HPDE6-E6E7 (cell line): ENCODE data around the gene FAM177A1.
"Not testable (repeated sequence)": the region's sequence is repeated elsewhere in the genome, so short reads cannot be mapped to it uniquely, and the experiment has no call there.

Source experiments
- DNase-seq: peaks from one replicate; pipeline ENCODE4 v3.0.0; 2011; ENCODE audit warnings: missing footprints; ENCODE audit errors: extremely low spot score

FAM177A1 gene, protein sequence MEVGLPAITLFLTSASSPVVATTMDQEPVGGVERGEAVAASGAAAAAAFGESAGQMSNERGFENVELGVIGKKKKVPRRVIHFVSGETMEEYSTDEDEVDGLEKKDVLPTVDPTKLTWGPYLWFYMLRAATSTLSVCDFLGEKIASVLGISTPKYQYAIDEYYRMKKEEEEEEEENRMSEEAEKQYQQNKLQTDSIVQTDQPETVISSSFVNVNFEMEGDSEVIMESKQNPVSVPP

DNA sequence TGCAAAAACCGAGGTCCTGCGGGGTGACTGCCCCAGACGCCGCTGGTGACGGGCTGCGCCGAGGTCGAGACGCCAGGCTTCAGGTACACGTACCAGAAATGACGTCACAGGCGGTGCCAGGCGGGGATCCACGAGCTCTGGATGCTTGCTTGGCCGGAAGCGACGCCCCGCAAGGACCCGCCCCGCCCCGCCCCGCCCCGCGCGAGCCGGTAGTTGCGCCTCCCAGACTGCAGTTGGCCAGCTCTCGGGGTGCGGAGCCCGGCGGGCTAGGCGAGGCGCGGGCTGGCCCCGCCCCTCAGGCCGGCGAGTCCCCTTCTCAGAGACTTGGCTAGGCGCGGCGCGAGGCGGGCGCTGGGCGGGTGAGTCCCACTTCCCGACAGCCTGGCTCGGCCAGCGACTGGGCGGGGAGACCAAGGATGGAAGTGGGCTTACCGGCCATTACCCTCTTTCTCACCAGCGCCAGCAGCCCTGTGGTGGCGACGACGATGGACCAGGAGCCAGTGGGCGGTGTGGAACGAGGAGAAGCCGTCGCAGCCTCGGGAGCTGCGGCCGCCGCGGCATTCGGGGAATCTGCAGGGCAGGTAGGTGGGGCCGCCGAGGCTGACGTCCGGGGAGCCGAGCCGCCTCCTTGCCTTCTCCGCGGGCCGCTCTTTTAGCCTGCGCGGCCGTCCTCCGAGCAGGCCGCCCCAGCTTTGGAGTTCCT lies at the start of gene FAM177A1:
FAM177A1 (plus strand) TSS at position 225 of the 703 bp plus-strand sequence; CDS start at position 417, 192 bp downstream.
- DNase-seq: peak; percentile 96

DNA sequence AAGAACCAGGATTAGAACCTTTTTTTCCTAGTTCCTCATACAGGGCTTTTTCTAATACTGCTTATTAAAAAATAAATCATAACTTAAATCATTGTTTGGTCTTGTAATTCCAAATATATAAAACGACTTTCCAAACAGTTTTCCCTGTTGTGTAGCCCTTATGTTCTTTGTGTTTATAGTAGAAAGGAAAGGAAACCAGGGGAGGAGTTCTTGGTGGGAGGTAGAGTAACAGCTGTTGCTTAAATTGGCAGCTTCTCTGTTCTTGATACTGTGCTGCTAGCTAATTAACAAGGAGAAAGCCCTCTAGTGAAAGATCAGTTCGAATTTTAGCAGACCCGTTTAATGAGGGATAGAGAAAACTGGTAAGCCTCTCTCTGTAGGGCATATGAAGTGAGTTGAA lies 48.3 kb upstream of the FAM177A1 start:
- DNase-seq: no peak

DNA sequence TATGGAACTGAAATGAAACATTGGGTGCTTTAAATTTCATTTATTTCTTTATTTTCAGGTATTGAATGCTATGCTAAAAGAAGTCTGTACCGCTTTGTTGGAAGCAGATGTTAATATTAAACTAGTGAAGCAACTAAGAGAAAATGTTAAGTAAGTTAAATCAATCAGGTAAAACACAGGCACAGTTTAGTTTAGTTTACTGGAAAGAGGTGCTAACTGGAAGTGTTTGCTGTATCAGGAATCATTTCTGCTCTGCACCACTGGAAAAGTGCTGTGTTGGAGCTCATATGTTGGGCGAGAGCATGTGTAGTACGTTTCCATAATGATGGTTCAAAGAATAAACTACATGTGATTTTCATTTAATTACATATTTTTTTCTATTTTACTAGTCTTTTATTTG lies 46.6 kb upstream of the FAM177A1 start:
- no peak for DNase-seq

DNA sequence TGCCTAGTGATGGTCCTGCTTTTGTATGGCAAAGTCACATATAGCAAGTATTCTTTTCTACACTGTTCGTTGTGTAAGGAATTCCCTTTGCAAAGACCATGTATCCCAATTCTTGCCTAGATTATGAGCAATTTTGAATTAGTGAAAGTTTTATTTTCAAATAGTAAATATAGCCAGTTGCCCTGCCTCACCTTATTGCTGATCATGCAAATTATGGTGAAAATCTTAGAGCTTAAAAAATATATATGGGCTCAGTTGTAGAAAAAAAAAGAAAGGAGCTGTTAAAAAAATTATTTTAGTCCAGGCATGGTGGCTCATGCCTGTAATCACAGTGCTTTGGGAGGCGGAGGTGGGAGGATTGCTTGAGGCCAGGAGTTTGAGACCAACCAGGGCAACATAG lies 44.5 kb upstream of the FAM177A1 start:
- DNase-seq: no peak

DNA sequence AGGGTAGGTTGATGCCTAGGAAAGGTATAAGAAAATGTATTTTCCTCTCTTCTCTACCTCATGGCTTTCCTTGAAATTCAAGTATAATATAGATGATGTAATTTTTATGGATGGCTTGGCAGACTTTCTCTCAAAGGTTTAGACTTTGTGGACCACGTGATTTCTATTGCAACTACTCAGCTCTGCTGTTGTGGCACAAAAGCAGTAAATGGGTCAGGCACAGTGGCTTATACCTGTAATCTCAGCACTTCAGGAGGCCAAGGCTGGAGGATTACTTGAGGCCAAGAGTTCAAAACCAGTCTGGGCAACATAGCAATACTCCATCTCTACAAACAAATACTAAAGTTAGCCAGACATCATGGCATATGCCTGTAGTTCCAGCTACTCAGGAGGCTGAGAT lies 41.2 kb upstream of the FAM177A1 start:
- no peak for DNase-seq

DNA sequence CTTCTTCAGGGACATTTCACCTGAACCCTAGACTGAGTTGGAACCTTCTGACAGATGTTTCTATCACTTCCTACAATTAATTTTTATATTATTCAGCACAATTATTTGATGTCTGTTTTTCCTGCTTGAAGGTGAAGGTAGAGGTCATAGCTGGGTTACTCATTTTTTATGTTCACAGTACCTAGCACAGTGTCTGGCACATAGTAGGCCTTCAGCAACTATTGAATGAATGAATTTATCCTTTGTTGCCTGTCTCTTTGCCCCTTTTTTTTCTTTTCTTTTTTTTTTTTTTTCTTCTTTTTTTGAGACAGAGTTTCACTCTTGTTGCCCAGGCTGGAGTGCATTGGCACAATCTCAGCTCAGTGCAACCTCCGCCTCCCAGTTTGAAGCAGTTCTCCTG lies 29.5 kb upstream of the FAM177A1 start:
- no peak for DNase-seq

DNA sequence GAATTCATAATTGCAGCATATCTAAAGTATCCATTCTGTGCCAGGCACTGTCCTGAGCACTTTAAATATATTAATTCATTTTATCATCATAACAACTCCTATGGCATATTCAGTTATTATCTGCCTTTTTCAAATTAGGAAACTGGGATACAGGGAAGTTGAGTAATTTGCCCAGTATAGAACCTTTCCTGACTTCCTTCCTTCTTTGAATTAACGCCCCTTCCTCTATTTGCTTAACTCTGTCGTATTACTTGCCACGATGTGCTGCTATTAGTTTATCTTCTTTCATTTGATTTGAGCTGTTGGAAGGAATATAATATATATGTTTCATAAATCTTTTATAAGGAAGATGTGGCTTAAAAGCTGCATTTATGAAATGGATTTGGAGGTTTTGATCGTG lies 25.4 kb upstream of the FAM177A1 start:
- DNase-seq: no peak

DNA sequence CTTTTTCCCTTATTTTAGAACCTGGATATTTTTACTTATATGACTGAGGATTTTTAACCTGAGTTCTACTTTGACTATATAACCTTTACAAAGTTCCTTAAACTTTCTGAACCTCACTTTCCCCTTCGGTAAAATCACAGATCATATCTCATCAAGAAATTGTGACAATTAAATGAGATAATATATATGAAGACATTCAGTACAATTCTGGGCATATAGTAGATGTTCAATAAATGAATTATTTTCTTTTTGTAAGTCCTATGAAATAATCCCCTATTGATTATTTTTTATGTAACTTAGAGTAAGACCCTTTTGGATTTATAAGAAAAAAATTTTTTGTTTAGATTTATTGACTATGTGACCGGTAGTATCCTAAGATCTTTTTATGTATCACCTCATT lies 17.6 kb upstream of the FAM177A1 start:
- no peak for DNase-seq

DNA sequence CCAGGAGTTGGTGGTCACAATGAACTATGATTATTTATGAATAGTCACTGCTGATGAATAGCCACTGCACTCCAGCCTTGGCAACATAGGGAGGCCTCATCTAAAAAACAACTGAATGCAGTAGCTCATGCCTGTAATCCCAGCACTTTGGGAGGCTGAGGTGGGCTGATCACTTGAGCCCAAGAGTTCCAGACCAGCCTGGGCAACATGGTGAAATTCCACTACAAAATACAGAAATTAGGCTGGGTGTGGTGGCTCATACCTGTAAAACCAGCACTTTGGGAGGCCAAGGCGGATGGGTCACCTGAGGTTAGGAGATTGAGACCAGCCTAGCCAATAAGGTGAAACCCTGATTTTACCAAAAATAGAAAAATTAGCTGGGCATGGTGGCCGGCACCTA lies 13.5 kb upstream of the FAM177A1 start:
- no peak for DNase-seq

DNA sequence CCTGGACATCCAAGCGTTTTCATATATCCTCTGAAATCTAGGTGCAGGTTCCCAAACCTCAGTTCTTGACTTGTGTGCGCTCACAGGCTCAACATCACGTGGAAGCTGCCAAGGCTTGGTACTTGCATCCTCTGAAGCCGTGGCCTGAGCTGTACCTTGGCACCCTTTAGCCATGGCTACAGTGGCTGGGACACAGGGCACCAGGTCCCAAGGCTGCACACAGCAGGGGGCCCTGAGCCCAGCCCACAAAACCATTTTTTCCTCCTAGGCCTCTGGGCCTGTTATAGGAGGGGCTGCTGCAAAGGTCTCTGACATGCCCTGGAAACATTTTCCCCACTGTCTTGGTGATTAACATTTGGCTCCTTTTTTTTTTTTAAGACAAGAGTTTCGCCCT lies 11.6 kb upstream of the FAM177A1 start:
- no peak for DNase-seq

DNA sequence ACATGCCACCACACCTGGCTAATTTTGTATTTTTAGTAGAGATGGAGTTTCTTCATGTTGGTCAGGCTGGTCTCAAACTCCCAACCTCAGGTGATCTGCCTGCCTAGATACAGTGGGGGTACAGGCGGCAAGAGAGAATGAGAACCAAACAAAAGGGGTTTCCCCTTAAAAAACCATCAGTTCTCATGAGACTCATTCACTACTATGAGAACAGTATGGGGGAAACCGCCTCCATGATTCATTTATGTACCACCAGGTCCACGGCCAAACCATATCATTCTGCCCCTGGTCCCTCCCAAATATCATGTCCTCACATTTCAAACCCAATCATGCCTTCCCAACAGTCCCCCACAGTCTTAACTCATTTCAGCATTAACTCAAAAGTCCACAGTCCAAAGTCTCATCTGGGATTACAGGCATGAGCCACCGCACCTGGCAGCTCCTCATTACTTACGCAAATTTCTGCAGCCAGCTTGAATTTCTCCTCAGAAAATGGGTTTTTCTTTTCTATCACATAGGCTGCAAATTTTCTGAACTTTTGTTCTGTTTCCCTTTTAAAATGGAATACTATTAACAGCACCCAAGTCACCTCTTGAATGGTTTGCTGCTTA lies 11.0 kb upstream of the FAM177A1 start:
- not testable (repeated sequence) for DNase-seq

DNA sequence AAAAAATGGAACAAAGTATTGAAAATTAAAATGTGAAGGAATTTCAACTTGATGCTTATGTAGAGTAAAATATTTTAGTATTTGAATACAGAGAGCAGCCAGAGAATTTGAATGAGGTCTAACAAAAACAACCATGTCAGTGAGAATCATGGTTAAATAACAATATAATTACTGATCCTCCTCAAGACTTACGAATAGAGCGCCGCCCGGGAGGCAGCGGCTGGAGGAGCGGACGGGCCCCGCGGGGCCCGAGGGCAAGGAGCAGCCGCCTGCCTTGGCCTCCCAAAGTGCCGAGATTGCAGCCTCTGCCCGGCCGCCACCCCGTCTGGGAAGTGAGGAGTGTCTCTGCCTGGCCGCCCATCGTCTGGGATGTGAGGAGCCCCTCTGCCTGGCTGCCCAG lies 7.8 kb upstream of the FAM177A1 start:
- DNase-seq: not testable (repeated sequence)

DNA sequence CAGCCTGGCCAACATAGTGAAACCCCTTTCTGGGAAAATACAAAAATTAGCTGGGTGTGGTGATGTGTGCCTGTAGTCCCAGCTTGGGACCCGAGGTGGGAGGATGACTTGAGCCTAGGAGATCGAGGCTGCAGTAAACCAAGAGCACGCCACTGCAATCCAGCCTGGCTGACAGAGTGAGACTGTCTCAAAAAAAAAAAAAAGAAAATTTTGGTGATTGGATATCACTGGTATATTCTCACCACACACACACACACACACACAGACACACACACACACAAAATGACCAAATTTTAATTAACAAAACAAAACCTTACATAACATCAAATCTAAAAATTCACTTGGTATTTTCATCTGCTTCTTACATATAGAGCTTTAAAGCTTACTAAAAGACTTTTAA lies 3.4 kb upstream of the FAM177A1 start:
- no peak for DNase-seq

DNA sequence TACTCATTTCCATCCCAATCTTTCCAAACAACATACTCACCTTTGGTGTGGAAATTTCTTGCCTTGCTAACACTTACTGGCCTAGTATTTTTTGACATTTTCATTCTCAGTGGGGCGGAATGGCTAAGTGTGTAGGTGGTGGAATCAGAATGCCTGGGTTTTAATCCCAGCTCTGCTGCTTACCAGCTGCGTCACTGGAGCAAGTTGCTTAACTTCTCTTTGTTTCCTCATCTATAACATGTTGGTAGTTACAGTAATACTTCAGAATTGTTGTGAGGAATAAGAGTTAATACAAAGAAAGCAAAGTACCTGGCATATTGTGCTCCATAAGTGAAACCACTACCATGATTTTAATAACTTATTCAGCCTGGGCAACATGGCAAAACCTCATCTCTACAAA lies 3.0 kb upstream of the FAM177A1 start:
- no peak for DNase-seq

DNA sequence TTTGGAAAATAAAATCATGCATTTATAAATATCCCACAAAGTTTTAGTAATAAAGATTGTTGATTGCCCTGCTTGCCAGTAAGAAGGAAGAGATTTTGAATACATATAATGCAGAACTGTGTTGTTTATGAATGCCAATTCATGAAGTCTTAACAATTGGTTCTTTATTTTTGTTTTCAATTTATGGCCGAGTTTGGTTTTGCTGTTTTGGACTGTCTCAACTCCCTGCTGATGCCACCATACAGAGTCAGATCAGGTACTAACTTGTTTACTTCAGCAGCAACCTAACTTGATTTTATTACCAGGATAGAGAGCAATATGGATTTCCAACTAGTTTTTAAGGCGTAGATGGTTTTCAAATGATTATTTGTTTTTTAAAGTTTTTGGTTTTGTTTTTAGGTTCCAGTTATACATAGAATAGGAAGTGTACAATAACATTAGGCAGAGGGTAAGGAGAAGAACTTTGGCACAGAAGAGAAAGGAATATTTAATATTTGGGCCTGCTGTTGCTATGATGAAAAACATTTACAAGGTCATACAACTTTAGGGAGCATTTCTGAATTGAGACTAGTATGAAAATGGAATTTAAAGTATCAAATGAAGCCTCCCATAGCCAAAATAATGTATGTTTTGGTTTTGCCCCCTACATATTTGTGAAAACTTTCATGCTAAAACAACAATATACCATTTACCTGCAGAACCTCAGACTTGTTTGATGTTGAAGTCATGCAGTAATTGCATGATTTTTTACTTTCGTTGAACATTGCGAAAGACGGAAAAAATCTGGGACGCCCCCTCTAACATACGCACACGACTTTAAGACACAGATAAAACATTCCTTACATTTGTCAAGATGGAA lies 904 bp upstream of the FAM177A1 start:
- DNase-seq: peak; percentile 3

DNA sequence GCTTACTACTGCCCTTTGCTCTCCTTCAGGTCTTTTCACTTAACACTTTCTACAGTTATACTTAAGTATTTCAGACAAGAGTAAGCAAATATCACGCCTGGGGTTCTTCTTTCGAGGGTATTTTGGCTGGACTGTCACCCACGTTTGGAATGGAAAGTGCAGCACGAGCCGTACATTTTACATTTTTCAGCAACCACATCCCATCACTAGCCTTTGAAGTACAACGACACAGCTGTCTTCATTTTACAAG lies 349 bp upstream of the FAM177A1 start:
- no peak for DNase-seq

DNA sequence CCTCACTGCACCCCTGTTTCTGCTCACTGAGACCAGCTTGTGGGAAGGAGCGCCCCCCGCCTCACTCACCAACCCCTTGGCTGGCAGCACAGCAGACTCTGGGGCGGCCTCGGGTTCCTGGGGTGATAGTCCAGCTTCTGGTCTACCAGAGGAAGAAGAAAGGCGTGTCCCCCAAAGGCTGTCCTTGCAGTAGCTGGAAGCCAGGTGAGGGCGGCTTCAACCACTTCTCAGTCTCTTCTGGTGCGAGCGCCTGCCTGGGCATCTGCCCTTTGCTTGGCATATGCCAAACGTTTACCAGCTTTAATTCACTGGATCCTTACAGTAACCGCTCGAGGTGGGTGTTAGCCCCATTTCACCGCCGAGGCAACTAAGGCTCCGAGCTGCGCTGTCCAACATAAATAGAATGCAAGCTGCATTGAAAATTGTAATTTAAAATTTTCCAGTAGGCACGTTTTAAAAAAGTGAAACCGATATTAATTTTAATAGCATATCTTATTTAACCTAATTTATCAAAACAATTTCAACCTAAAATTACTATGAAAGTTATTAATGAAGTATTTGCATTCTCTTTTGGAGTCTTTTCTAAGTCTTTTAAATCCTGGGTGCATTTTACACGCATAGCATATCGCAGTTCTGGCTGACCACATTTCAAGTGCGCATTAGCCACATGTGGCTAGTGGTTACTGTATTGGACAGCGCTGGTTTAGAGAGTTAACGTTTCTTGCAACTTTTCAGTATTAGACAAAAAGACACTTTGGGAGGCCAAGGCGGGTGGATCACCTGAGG lies 872 bp downstream of the FAM177A1 start:
- peak; percentile 44 for DNase-seq

DNA sequence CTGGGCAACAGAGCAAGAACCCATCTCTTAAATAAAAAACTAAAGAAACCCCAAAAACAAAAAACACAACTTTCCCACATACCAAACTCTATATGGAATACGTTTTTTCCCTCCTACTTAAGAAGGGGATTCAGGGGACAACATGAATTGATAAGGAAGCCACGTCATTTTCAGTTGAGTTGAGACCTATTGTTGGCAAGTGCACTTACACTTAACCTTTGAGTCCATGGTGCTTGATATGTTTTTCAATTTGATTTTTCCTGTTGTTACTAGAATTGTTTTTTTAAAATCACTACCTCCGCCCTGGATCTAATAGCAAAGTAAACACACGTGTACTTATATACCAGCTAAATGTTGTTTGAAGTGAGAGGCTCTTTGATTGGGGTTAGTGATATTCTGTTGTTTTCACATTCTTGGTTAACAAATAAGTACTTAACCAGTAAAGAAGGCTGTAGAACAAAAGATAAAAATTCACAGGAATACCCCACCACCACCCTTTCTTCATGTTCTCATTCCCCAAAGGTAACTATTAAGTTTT lies 2.0 kb downstream of the FAM177A1 start:
- no peak for DNase-seq

DNA sequence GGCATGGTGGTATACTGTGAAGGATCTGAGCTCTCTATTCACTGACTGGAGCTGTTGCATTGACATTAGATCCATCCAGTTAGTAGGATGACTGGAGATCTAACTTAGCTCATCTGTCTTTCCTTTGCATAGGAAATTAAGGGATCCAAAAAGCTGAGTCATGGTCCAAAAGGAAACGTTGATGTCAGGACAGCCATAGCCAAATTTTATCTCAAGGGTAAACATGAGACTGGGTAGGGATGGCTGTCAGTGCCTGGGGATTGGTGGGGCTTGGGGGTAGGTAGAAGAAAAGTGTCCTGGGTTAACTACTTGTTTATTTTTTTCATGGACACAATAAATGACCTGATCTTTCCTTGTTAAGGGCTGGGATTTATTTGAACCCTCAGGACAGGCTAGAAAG lies 4.6 kb downstream of the FAM177A1 start:
- no peak for DNase-seq

DNA sequence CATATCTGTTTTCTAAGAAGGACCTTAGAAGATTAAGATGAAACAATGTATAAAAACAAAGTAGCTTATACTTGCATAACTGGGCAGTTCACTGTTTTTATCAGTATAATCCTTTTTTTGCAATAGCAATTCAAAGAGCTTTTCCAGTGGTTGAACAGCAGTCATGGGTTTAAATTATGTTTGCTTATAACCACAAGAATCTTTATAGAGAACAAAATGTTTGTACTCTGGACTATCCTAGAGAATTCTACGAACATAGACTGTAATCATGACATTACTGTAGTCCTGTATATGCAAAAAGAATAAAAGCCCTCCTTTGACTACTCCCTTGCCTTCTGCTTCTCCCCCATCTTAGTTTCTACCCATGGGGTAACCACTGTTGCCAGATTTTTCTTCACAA lies 5.7 kb downstream of the FAM177A1 start:
- no peak for DNase-seq

DNA sequence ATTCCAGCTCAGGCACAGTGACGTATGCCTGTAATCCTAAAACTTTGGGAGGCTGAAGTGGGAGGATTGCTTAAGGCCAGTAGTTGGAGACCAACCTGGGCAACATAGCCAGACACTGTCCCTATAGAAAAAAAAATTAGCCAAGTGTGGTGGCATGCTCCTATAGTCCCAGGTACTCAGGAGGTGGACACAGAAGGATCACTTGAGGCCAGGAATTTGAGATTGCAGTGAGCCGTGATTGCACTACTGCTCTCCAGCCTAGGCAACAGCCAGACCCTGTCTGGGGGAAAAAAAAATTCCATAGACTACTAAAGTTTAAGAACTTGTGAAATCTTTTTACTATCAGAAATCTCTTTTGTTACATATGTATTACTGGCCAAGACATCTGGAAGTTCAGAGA lies 6.6 kb downstream of the FAM177A1 start:
- no peak for DNase-seq
